ENCODE results near the gene NAIF1.

- TF ChIP-seq CTCF (IDR thresholded peaks at IDR 0.05): no peak
- no peak for TF ChIP-seq POLR2A (IDR thresholded peaks at IDR 0.05)
These were observed 40.8 kb downstream of the NAIF1 start for GRCh38 chr9:128026255-128026772.
